Stimulated activated CD8-positive, alpha-beta memory T cell treated with anti-CD3 and anti-CD28 coated beads, Interleukin-2, amount 100 ng/mL, for 48 hours (primary cell): ENCODE results near the gene IVD.
A peak's percentile ranks its signal among the peaks of the same experiment; 100 is the strongest.

Experiments
- DNase-seq, 2 donors: peaks; one replicate each; pipeline ENCODE4 v3.0.0-alpha.2; 2020; ENCODE audit warnings: low read depth in 2 of 2

Gene IVD

GRCh38 chr15:40414816-40415215 lies 9.2 kb downstream of the IVD start:
- no peak for DNase-seq

DNA sequence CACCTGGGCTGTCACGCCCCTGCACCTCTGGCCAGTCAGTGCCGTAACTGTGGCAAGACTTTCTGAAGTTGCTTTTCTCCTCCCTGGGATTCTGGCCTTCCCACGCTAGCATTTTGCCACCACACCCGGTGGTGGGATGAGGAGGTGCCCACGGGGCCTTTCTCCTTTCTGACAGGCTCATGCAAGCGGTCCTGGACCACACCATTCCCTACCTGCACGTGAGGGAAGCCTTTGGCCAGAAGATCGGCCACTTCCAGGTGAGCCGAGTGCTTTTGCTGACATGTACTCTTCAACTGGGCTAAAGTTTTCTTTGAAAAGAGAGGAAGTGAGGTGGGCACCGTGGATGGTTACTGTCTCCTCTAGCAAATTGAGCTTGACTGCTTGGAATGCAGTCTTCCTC lies 9.6 kb downstream of the IVD start:
- no peak for DNase-seq

DNA sequence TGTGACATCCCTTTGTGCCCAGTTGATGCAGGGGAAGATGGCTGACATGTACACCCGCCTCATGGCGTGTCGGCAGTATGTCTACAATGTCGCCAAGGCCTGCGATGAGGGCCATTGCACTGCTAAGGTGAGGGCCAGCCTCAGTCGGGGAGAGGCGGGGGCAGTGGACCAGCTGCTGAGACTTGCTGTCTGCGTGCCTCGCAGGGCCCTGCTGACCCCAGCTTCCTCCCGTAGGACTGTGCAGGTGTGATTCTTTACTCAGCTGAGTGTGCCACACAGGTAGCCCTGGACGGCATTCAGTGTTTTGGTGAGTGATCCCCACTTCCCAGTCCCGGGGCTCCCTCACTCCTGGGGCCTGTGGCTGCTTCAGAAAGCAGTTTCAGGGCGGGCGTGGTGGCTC lies 10.5 kb downstream of the IVD start:
- no peak for DNase-seq

DNA sequence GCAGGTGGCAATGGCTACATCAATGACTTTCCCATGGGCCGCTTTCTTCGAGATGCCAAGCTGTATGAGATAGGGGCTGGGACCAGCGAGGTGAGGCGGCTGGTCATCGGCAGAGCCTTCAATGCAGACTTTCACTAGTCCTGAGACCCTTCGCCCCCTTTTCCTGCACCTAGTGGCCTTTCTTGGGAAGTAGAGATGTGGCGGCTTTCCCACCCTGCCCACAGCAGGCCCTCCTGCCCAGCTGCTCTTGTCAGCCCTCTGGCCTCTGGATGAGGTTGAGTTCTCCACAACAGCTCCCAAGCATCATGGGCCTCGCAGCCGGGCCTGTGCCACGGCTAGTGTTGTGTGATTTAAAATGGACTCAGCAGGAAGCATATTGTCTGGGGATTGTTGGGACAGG lies 12.5 kb downstream of the IVD start:
- DNase-seq, result no peak

DNA sequence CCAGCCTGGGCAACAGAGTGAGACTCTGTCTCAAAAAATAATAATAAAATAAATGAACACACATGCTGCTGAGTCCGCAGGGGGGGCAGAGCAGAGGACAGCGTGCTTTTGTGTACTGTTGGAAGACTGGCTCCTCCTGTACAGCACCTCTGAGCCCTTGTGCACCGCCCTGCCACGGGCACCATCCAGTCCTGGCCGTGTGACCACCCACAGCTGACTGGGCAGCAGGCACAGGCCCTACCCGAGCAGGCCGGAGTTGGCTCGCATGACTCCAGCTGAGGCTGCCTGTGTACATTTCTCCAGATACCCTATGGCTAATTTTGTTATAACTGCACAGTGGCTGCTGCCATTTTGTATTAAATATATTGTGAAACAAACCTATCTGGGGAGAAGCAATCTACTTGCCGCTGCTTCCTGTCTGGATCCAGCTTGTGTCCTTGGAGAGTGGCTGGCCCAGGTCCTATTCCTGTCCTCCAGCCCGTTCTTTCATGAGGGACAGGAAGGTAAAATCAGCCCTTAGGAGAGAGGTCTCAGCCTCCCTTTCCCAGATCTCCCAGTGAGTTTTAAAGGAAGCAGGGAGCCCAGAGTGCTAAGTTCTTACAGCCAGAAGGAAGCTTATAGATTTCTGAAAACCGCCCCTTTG lies 14.6 kb downstream of the IVD start:
- DNase-seq, result no peak

GRCh38 chr15:40420793-40421192 lies 15.2 kb downstream of the IVD start:
- no peak for DNase-seq

DNA sequence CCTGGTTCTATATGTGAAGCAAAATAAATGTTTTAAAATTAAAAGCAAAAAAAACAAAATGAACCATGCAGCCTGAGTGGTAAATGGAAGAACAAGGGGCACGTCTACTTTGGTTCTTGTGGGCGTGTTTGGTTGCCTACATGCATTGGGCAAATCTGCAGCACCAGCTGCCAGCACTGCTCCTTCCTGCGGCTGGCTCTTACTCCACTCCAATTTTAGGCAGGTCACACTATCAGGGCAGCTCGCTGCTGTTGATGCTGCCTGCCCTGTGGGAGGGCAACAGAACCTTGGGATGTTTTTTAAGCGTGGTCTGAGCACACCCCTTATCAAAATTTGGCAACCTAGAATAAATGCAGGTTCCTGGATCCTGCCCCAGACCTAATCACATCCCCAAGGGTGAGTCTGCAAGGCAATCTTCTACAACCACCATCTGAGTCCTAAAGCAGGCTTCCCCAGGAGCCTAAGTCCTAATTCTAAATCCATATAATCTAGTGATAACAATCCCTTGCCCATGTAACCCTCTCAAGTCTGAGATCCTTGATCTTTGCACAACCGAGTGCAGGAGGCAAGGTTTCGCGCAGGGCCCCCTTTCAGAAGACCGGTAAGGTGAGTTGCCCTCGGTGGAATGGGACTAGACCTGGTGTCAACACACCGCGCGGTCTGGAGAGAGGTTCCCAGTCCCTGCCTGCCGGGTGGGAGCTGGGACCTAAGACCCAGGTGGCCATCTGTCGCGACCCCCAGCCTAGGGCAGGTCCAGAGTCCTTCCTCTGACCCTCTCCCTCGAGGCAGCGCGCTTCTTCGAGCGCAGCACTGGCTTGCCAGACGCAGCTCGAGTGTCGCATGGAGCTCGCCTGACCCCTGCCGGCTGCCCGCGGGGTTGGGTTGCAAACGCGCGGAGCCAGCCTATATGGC lies 15.9 kb downstream of the IVD start:
- peak; percentile 77 to 78 for DNase-seq

DNA sequence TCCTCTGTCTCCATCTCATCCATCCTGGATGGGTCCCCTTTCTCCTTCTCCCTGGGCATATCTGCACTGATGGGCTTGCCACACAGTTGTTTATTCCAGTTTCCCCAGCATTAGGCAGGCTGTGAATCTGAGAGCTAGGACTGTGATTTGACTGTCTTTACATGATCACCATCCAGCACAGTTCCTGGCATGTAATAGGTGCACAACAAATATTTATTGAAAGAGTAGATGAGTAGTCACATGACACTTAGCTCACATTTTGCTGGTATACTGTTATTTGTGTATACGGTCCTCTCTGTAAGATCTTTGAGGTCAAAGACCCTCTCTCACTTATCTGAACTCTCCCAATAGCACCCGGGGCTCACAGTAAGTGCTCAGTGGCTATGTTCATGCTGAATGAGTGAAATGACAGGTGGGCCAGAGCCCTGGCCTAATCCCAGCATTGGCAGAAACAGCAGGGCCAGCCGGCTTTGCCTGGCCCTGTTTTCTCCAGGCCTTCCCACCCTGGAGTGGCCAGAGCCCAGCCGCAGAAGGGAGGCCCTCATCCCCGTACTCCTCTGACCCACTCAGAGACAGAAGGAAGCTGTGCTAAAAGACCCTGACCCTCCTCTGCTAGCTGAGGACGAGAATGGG lies 19.0 kb downstream of the IVD start:
- no peak for DNase-seq

- no peak for DNase-seq
Measured at GRCh38 chr15:40425681-40426080, 20.1 kb downstream of the IVD start.

- no peak for DNase-seq
Measured at GRCh38 chr15:40427188-40427587, 21.6 kb downstream of the IVD start.

DNA sequence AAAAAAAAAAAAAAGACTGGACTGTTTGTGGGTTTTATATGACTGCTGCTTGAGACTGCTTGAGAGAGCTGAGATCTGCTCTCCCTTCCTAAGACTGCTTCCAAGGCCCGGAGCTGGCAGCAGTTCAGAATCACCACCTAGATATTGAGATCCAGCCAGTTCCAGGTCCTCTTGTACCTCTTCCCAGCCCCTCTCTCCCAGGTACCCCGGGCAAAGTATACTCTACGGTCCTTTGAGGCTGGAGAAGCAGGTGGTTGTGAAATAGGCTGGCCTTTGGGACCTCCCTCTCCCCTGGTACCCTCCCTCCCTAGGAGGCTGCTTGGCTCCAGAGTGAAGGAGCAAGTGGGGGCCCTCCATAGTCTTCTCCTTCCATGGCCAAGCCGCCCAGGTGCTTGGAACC lies 22.6 kb downstream of the IVD start:
- DNase-seq, result no peak

DNA sequence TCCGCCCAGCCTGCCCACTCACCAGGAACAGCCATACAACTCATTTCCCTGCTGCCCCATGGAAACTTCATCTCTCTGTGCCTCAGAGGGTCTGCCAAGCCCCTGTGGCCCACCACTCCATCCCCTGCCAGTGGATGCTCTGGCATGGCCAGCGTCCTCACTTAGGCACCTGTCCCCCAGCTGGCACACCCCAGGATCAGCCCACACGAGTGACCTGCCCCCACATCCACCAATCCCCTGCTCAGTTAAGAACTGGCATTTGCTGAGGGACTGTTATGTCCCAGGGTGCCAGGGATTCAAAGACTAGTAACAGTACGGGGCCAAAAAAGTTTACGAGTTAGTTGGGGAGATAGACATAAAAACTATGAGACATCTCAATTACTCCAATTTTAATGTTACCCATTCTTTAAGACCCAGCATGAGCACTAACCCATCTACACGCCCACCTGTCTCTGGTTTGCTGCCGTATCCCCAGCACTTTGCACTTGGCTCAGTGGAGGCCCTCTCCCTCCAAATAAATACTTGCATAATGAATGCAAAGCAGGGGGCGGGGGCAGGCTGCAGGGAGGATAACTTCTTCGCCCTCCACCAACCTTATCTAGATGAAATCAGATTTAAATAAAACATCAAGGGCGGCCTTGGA lies 23.6 kb downstream of the IVD start:
- DNase-seq, result no peak

GRCh38 chr15:40430271-40430805 lies 24.7 kb downstream of the IVD start:
- no peak for DNase-seq

GRCh38 chr15:40435023-40435709 lies 29.6 kb downstream of the IVD start:
- no peak for DNase-seq

- DNase-seq, result no peak
Measured at GRCh38 chr15:40435710-40436089, 30.1 kb downstream of the IVD start.

- DNase-seq, result no peak
Measured at GRCh38 chr15:40436116-40436891, 30.7 kb downstream of the IVD start.

DNA sequence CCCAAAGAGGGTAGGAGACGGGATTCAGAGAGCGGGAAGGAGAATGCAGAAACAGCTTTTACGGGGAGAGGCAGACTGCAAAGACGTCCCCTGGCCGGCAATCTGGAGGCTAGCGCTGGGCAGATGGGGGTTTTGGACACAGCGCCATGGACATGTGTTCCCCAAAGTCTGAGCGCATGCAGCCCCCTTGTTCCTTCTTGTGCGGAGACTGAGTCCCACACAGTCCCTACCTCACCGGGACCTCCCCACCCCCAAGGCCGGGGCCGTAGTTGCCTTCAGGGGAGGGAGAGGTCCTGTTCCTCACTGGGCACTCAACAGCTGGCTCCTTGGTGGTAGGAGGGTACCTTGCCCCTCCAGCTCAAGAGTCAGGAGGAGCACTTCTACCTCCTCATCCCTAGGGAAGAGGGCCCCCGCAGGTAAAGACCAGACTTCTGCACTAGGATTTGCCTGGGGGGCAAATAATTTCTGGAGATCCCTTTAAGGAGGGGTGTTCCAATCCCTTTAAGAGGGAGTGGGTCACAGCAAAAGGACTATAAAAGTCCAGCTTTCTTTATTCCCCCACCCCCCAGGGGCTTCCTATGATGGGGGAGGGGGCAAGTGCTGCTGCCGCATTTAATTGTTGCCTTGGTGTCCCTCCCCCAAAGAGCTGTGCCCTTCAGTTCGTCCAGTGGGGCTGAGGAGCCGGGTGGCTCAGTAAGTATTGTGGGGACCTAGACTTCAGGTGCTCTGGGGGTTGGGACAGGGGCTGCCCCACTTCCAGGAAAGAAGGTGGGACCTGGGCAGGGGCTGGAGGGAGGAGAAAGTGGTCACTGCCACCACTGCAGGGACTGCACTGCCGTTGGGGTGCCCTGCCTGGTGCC lies 31.5 kb downstream of the IVD start:
- DNase-seq, result no peak

GRCh38 chr15:40437752-40438687 lies 32.4 kb downstream of the IVD start:
- no peak for DNase-seq

DNA sequence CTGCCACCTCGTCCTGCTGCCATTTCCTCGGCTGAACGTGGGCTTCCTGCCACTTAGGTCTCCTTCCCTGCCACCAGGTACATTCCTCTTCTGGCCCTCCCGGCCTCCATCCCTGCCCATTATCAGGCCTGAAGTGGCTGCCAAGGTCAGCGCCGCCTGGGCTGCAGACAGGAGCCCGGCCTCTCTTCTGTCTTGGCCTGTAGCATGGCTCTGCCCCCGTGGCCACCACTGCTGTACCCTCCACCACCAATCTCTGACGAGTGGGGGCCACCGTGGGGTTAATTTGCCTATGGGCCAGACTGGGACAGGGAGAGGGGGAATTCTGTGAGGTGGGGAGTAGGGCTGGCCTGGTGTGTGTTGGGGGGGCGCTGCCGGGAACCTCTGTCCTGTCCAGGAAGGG lies 33.1 kb downstream of the IVD start:
- no peak for DNase-seq
